Heart right ventricle (tissue), 16 donors: ENCODE measurements around the gene MR1. TPM values are rescaled to one million over a fixed set of nuclear protein-coding genes. Genes with fewer than 3 reads are reported as not detected.
A peak's percentile ranks its signal among the peaks of the same experiment; 100 is the strongest.

Experiments
- ATAC-seq, 8 donors: fragments of 200-7000 bp; cut with Tn5 transposase; one replicate each; pipeline ENCODE4 v1.9.1; 2020; ENCODE audit warnings: mild to moderate bottlenecking in 8 of 8, moderate library complexity in 8 of 8, moderate number of reproducible peaks in 1 of 8
- DNase-seq, 2 donors: peaks; one replicate each; pipeline ENCODE4 v3.0.0-alpha.2; 2020
- H3K27ac ChIP-seq, 10 donors: fragments of 200-600 bp; sonication (generic) in 2 of 10; one replicate each; pipeline versions ENCODE4 v1.5.0 to v1.8.0; 2020 to 2022; ENCODE audit warnings: mild to moderate bottlenecking in 3 of 10
- H3K27me3 ChIP-seq, 7 donors: fragments of 200-600 bp; one replicate each; pipeline ENCODE4 v1.8.0; 2021 to 2022; ENCODE audit warnings: mild to moderate bottlenecking in 2 of 7
- H3K36me3 ChIP-seq, 9 donors: fragments of 200-600 bp; sonication (generic) in 1 of 9; one replicate each; pipeline versions ENCODE4 v1.5.0 to v1.8.0; 2020 to 2022; ENCODE audit warnings: mild to moderate bottlenecking in 2 of 9
- H3K4me1 ChIP-seq, 9 donors: fragments of 200-600 bp; sonication (generic) in 1 of 9; one replicate each; pipeline versions ENCODE4 v1.5.0 to v1.8.0; 2020 to 2022; ENCODE audit warnings: mild to moderate bottlenecking in 4 of 9
- H3K4me3 ChIP-seq, 10 donors: fragments of 200-600 bp; sonication (generic) in 2 of 10; one replicate each; pipeline versions ENCODE4 v1.5.0 to v1.8.0; 2020 to 2022; ENCODE audit warnings: mild to moderate bottlenecking in 7 of 10, moderate library complexity in 2 of 10
- H3K9me3 ChIP-seq, 11 donors: fragments of 200-600 bp in 10 of 11; sonication (generic) in 2 of 11; one replicate each; pipeline versions ENCODE4 v1.5.0 to v1.8.0; 2013 to 2022; ENCODE audit warnings: mild to moderate bottlenecking in 2 of 11, control low read depth in 1 of 11, moderate library complexity in 1 of 11
- WGBS, 2 donors: extraction: QIAGEN DNeasy Blood & Tissue Kit; methylation state at CpG; one replicate each; pipeline ENCODE4 v1.1.7; 2013; ENCODE audit warnings: inconsistent platforms in 1 of 2; 5-methylcytosine and 5-hydroxymethylcytosine counted together
- intact Hi-C, 10 donors: fragments of 100-400 bp; cut with DNase I; formaldehyde crosslinking; loops; one replicate each; pipeline versions ENCODE4 v1.11.1 to v1.14.2; 2022
- polyA plus RNA-seq, 2 donors: library from polyadenylated mRNA; stranded (reverse); fragments of 200-250 nt; gene quantifications; one replicate each; pipeline ENCODE4 v1.2.3, GENCODE V29; 2013
- total RNA-seq, 10 donors: library from RNA; stranded (reverse); fragmentation: NEBNext Ultra II Directional in 3 of 10; extraction: Animal tissue kit (Norgen Biotek cat#: 25700) in 3 of 10; gene quantifications; one replicate each; pipeline versions ENCODE4 v1.2.1 to v1.2.4, GENCODE V29; 2021 to 2023
- TF ChIP-seq, protein P1 (sequence below), 9 donors: fragments of 200-600 bp; sonication (generic) in 2 of 9; IDR thresholded peaks; one replicate each; pipeline versions ENCODE4 v1.5.0 to v1.8.0; 2021 to 2022; ENCODE audit warnings: antibody characterized with exemption in 9 of 9, mild to moderate bottlenecking in 5 of 9, moderate library complexity in 1 of 9
- donor health status: Arrhythmogenic right ventricular cardiomyopathy.
- donor health status: ischemic (EF 13 %, LVEDD 7.1; RV severe dilation, severe dysfunction).
- donor health status: healthy with polysubstance abuse.
- donor health status: DM: no; HTN: yes; CAD: no.
- donor health status: DM: no; HTN: no; CAD: no.
- donor health status: ischemic (EF 25% LVEDD 6.9; RV normal size, moderate dysfunction).
- donor health status: ischemic (EF 25% LVEDD 5.7; RV mildly dilated, moderate dysfunction).
- donor health status: healthy.
- donor health status: DM: yes; HTN: yes; CAD: no.
- donor health status: Ischemic cardiomyopathy.
- donor health status: ischemic (EF 35%, LVEDD 5.7; RV mildly dilated, moderate dysfunction).
- donor health status: nonischemic (EF 11% LVEDD 7.7; RV severe dilation, severe dysfunction).
- donor health status: DM: yes; HTN: yes; CAD: no.
- donor health status: PGD.
- donor health status: ischemic (EF 29% LVEDD 5.4; RV normal size, mild dysfunction).
- donor health status: nonischemic (EF 23%, LVEDD 6.1; RV moderate dilation, normal function).

The MR1 gene
- total and polyA plus RNA-seq, 12 donors = 0.88 to 8.2 (median 2.7) TPM

DNA sequence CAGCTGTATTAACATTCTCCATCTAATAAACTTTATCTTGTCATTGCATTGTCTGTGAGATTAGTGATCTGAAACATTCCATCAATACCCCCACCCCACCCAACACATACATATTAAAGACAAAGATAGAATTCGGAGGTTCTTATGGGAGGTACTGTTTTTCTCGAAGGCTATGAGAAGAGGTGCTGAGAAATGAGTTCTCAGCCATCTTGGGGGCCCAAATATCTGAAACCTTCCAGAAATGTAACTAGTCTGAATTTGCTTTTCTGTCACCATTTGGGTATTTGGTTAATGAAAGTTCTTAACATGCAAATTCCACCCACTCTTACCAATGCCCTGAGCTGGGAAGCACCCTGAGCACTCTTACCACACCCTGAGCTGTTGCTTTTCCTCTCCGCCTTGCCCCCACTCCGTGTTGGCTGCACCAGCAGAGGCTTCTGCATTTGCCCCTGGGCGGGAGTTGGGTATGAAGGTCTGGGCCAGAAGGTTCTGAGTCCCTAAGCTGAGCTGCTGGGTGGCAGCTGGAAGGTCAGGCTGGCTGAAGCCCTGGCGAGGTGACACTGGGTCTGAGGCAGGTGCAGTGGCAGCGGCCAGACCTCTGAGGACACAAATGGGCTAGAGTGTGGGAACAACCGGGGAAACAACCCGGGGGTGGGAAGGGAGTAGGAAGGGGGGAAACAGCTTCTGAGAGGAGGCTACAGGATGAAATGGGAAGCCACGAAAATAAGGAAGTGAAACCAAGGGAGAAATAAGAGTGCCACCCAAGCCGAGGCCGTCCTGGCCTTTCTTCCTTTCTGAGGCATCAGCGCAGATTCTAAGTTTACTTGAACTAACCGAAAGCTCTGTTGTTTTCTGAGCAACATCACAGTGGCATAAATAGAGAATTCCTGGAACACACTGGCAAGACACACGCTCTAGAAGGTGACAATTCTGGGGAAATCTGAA is 28.4 kb downstream of the MR1 start:
- ATAC-seq (peak; percentile 23 to 69 (median 55)), DNase-seq (peak; percentile 12 to 33)
- Histone ChIP-seq H3K27ac (peak overlapping the region in 3 of 10 donors; percentile 40 to 77 (median 53)), H3K36me3 (peaks cover 0 to 7% (median 0%) of the 10 kb centered on the region in 9 donors), H3K4me1 (peaks cover 0 to 35% (median 13%) of the 10 kb centered on the region in 9 donors), H3K4me3 (peak overlapping the region in 1 of 10 donors; percentile 16), H3K27me3 (no peaks in the 10 kb centered on the region), H3K9me3 (peaks cover 0 to 15% (median 0%) of the 10 kb centered on the region in 11 donors)
- intact Hi-C loops = no loop called here
- TF ChIP-seq, protein P1, sequence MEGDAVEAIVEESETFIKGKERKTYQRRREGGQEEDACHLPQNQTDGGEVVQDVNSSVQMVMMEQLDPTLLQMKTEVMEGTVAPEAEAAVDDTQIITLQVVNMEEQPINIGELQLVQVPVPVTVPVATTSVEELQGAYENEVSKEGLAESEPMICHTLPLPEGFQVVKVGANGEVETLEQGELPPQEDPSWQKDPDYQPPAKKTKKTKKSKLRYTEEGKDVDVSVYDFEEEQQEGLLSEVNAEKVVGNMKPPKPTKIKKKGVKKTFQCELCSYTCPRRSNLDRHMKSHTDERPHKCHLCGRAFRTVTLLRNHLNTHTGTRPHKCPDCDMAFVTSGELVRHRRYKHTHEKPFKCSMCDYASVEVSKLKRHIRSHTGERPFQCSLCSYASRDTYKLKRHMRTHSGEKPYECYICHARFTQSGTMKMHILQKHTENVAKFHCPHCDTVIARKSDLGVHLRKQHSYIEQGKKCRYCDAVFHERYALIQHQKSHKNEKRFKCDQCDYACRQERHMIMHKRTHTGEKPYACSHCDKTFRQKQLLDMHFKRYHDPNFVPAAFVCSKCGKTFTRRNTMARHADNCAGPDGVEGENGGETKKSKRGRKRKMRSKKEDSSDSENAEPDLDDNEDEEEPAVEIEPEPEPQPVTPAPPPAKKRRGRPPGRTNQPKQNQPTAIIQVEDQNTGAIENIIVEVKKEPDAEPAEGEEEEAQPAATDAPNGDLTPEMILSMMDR (IDR thresholded peaks at IDR 0.05) = no peak
- 81 to 83% methylated on average over 15 of the region's 15 CpGs for WGBS, 2 donors

DNA sequence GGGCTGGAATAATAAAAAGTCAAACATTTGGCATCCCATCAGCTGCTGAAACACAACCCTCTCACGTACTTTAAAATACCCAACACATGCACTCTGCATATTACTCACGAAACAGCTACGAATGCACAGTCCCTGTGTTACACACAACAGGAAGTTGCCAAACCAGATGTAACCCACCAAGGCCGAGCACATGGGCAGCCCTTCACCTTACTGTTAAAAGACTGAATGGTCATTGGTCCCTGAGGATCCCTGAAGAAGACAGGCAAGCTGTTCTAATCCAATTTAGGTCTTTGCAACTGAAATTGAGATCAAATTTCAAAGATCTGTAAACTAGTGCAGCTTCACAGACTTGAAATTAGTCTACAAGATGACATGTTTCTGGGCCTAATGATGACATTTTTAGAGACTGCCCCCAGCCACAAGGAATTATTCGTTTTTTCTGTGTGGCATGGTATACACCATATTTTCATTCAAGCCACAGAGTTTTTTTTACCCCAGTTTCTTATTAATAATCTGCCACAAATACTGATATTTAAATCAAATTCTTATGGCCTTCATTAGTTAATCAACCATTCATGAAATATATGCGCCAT is 29.1 kb downstream of the MR1 start:
- DNase-seq = no peak
- intact Hi-C loops = no loop called here
- H3K27ac ChIP-seq = peak overlapping the region in 2 of 10 donors; percentile 40 to 77

DNA sequence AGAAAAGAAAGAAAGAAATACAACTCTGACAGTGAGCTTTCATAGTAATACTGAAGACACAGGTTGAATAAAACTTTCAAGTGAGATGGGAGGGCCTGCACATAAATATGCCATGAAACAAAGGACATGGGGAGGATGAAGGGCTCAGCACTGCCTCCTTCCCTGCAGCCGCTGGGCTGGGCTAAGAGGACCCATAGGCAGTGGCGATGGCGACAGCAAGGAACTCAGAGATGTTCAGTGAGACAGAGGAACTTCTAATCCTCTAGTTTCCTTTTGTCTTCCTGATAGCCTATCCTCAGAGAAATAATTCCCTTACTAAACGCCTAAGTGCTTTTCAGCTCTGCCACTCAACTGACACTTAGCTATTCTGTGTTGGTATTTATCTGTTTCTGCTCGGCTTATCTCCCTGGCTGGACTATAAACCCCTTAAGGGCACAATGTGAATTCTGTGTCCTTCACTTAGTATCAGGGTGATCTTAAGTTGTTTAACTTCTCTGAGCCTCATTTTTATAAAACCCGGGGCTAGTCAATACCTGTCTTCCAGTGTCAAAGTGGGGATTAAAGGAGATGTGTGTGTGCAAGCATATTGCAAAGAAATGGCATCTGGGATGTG is 30.3 kb downstream of the MR1 start:
- peaks cover 0 to 35% (median 13%) of the 10 kb centered on the region in 9 donors for H3K4me1 ChIP-seq
- TF ChIP-seq, protein P1 (IDR thresholded peaks at IDR 0.05) = no peak
- no peak overlapping the region for H3K4me3 ChIP-seq
- 23 to 32% methylated on average over 6 of the region's 6 CpGs for WGBS, 2 donors
- H3K27ac ChIP-seq = peak overlapping the region in 3 of 10 donors; percentile 12 to 31 (median 30)
- DNase-seq (no peak), ATAC-seq (peak in 4 of 8 donors; percentile 23 to 45 (median 37))
- intact Hi-C loops = no loop called here
- peaks cover 0 to 4% (median 0%) of the 10 kb centered on the region in 9 donors for H3K36me3 ChIP-seq
- peaks cover 0 to 10% (median 0%) of the 10 kb centered on the region in 11 donors for H3K9me3 ChIP-seq
- no peaks in the 10 kb centered on the region for H3K27me3 ChIP-seq

More for the DNA sequence above, 29.1 kb downstream of the MR1 start:
- peaks cover 0 to 15% (median 0%) of the 10 kb centered on the region in 11 donors for H3K9me3 ChIP-seq
- peak in 5 of 8 donors; percentile 35 to 67 (median 48) for ATAC-seq
- TF ChIP-seq, protein P1 (IDR thresholded peaks at IDR 0.05) = no peak
- peaks cover 0 to 35% (median 13%) of the 10 kb centered on the region in 9 donors for H3K4me1 ChIP-seq
- H3K4me3 ChIP-seq = peak overlapping the region in 1 of 10 donors; percentile 16
- peaks cover 0 to 7% (median 0%) of the 10 kb centered on the region in 9 donors for H3K36me3 ChIP-seq
- 71 to 72% methylated on average over 6 of the region's 6 CpGs for WGBS, 2 donors
- no peaks in the 10 kb centered on the region for H3K27me3 ChIP-seq

DNA sequence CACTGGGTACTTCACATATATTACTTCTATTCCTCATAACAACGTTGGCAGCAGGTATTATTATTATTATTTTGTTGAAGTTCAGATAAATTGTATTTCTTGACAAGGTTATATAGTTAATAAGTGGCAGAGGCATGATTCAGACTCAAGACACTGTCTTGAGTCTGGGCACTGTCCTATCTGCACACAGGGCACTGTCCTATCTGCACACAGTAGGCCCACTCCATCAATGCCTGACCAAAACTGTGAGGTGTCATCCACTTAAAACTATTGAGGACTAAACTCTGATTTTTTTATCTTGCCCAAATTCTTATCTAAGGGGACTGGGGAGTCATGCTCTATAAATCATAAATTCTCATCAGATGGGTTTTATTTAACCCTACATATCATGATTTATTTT is 30.9 kb downstream of the MR1 start:
- 73% methylated on average over 1 of the region's 1 CpG for WGBS, 2 donors
- no peaks in the 10 kb centered on the region for H3K27me3 ChIP-seq
- intact Hi-C loops = no loop called here
- H3K4me1 ChIP-seq = peaks cover 0 to 35% (median 13%) of the 10 kb centered on the region in 9 donors
- TF ChIP-seq, protein P1 (IDR thresholded peaks at IDR 0.05) = no peak
- ATAC-seq = no peak
- H3K4me3 ChIP-seq = no peak overlapping the region
- H3K36me3 ChIP-seq = no peaks in the 10 kb centered on the region
- H3K9me3 ChIP-seq = peaks cover 0 to 5% (median 0%) of the 10 kb centered on the region in 11 donors
- DNase-seq = no peak
- no peak overlapping the region for H3K27ac ChIP-seq
